Breast epithelium (tissue), 3 donors: ENCODE measurements around the gene DAB1.

Source experiments
- POLR2A ChIP-seq: fragments of 450-650 bp; IDR thresholded peaks from one replicate; pipeline ENCODE4 v1.6.1; 2016; ENCODE audit warnings: antibody characterized with exemption, mild to moderate bottlenecking, moderate library complexity
- POLR2AphosphoS5 ChIP-seq, 3 donors: sonication (generic); formaldehyde crosslinking; IDR thresholded peaks; one replicate each; pipeline ENCODE4 v1.6.1; 2017; ENCODE audit warnings: antibody characterized with exemption in 3 of 3

GRCh38 chr1:57093122-57093521 lies 330.7 kb downstream of the DAB1 start:
- no peak for TF ChIP-seq POLR2A
- no peak for TF ChIP-seq POLR2AphosphoS5 (IDR thresholded peaks at IDR 0.05)
